Esophagus muscularis mucosa (tissue), 4 donors: ENCODE data around the gene DUSP9.
"Not testable (repeated sequence)": the region's sequence is repeated elsewhere in the genome, so short reads cannot be mapped to it uniquely, and the experiment has no call there.

Experiments
- EP300 ChIP-seq: sonication (generic); formaldehyde crosslinking; IDR thresholded peaks from one replicate; pipeline ENCODE4 v1.6.1; 2017; ENCODE audit warnings: antibody characterized with exemption
- POLR2A ChIP-seq: fragments of 450-650 bp; IDR thresholded peaks from one replicate; pipeline ENCODE4 v1.6.1; 2017; ENCODE audit warnings: antibody characterized with exemption, moderate library complexity, mild to moderate bottlenecking, low read depth
- TF ChIP-seq, protein P1 (sequence below), 3 experiments: fragments of 200-600 bp in 2 of 3; fragments of 450-650 bp in 1 of 3; sonication (generic) in 2 of 3; IDR thresholded peaks; one replicate each; pipeline ENCODE4 v1.5.1; 2017 to 2019; ENCODE audit warnings: antibody characterized with exemption in 3 of 3, mild to moderate bottlenecking in 2 of 3, moderate library complexity in 1 of 3

DNA sequence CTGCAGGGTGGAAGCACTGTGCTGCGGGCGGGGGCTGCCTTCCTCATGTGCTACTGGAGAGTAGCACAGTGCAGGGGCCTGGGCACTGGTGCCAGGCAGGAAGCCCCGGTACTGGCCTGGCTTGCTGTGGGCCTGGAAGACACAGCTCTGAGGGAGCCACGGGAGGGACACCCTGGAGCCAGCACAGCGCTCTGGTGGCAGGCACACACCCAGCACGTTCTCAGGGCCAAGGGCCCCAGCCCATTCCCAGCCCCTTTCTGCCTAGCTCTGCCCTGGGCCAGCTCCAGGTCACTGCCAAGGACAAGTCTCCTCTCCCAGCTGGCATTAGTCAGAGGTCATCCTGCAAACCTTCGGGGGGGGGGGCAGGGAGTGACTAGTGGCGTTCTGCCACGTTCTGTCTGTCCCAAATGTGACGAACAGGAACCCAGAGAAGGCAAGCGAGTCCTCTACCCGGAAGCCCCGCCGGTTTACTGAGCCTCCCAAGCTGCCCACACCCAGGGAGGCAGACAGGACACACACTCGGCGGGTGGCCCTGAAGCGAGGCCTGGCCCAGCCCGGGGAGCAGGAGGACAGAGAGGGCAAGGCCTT, 52.9 kb downstream of the DUSP9 start:
- not testable (repeated sequence) for TF ChIP-seq POLR2A, EP300
- TF ChIP-seq, protein P1, sequence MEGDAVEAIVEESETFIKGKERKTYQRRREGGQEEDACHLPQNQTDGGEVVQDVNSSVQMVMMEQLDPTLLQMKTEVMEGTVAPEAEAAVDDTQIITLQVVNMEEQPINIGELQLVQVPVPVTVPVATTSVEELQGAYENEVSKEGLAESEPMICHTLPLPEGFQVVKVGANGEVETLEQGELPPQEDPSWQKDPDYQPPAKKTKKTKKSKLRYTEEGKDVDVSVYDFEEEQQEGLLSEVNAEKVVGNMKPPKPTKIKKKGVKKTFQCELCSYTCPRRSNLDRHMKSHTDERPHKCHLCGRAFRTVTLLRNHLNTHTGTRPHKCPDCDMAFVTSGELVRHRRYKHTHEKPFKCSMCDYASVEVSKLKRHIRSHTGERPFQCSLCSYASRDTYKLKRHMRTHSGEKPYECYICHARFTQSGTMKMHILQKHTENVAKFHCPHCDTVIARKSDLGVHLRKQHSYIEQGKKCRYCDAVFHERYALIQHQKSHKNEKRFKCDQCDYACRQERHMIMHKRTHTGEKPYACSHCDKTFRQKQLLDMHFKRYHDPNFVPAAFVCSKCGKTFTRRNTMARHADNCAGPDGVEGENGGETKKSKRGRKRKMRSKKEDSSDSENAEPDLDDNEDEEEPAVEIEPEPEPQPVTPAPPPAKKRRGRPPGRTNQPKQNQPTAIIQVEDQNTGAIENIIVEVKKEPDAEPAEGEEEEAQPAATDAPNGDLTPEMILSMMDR (IDR thresholded peaks at IDR 0.05), result not testable (repeated sequence)
